Pancreas (tissue), 10 donors: ENCODE results near the gene PPOX. TPM values are rescaled to one million over a fixed set of nuclear protein-coding genes. Genes with fewer than 3 reads are reported as not detected.

Source experiments
- ATAC-seq, 4 donors: fragments of 200-7000 bp; cut with Tn5 transposase; one replicate each; pipeline versions ENCODE4 v1.8.0 to v1.9.1; 2020; ENCODE audit warnings: mild to moderate bottlenecking in 4 of 4, moderate library complexity in 4 of 4
- DNase-seq, 6 donors: peaks; one replicate each; pipeline ENCODE4 v3.0.0-alpha.2; 2020
- FAIRE-seq: peaks from 2 replicates; lab custom pipeline; 2012; peaks lifted over from hg19 to GRCh38; lab: Jason Lieb, UNC
- H3K27ac ChIP-seq, 4 donors: fragments of 200-600 bp; sonication (generic); 1 replicate in 3 of 4; 2 replicates in 1 of 4; pipeline versions ENCODE4 v1.5.0 to v1.8.0; 2020
- H3K27me3 ChIP-seq, 4 donors: fragments of 200-600 bp; one replicate each; pipeline ENCODE4 v1.8.0; 2021
- H3K36me3 ChIP-seq, 3 donors: fragments of 200-600 bp; sonication (generic) in 1 of 3; one replicate each; pipeline versions ENCODE4 v1.5.0 to v1.8.0; 2020 to 2021
- H3K4me1 ChIP-seq, 3 donors: fragments of 200-600 bp; one replicate each; pipeline ENCODE4 v1.8.0; 2021
- H3K4me3 ChIP-seq, 4 donors: fragments of 200-600 bp; sonication (generic) in 2 of 4; one replicate each; pipeline versions ENCODE4 v1.5.0 to v1.8.0; 2020 to 2021
- H3K9me3 ChIP-seq, 4 donors: fragments of 200-600 bp; one replicate each; pipeline ENCODE4 v1.8.0; 2021
- CTCF ChIP-seq, 4 donors: fragments of 200-600 bp; sonication (generic) in 3 of 4; IDR thresholded peaks; one replicate each; pipeline versions ENCODE4 v1.5.0 to v1.8.0; 2021; ENCODE audit warnings: antibody characterized with exemption in 4 of 4
- WGBS, 2 donors: extraction: QIAGEN DNeasy Blood & Tissue Kit; methylation state at CpG; one replicate each; pipeline ENCODE4 v1.1.7; 2013; 5-methylcytosine and 5-hydroxymethylcytosine counted together
- intact Hi-C, 3 donors: fragments of 100-400 bp; cut with DNase I; formaldehyde crosslinking; loops; one replicate each; pipeline versions ENCODE4 v1.11.1 to v1.14.2; 2022
- polyA plus RNA-seq, 2 donors: library from polyadenylated mRNA; stranded (reverse); fragments of 200-250 nt; gene quantifications; one replicate each; pipeline ENCODE4 v1.2.3, GENCODE V29; 2013
- total RNA-seq, 6 donors: library from RNA; stranded (reverse); fragmentation: NEBNext Ultra II Directional in 4 of 6; extraction: Animal tissue kit (Norgen Biotek cat#: 25700) in 4 of 6; gene quantifications; one replicate each; pipeline versions ENCODE4 v1.2.1 to v1.2.4, GENCODE V29; 2021 to 2023
- donor health status: healthy with polysubstance abuse.
- donor health status: DM: no; HTN: no; CAD: no; lungs with moderate emphysema.
- donor health status: DM: no; HTN: no; CAD: no.
- donor health status: control.
- donor health status: control.
- donor health status: Bipolar disorder and iron deficiency.
- donor health status: DM: yes; HTN: yes; CAD: no.
- donor health status: DM: no; HTN: no; CAD: no.
- donor health status: DM: no; HTN: no; CAD: no.
- donor health status: DM: yes; HTN: yes; CAD: no.

PPOX gene
- total and polyA plus RNA-seq, 8 donors, result 7.4 to 56.4 (median 13.1) TPM

DNA sequence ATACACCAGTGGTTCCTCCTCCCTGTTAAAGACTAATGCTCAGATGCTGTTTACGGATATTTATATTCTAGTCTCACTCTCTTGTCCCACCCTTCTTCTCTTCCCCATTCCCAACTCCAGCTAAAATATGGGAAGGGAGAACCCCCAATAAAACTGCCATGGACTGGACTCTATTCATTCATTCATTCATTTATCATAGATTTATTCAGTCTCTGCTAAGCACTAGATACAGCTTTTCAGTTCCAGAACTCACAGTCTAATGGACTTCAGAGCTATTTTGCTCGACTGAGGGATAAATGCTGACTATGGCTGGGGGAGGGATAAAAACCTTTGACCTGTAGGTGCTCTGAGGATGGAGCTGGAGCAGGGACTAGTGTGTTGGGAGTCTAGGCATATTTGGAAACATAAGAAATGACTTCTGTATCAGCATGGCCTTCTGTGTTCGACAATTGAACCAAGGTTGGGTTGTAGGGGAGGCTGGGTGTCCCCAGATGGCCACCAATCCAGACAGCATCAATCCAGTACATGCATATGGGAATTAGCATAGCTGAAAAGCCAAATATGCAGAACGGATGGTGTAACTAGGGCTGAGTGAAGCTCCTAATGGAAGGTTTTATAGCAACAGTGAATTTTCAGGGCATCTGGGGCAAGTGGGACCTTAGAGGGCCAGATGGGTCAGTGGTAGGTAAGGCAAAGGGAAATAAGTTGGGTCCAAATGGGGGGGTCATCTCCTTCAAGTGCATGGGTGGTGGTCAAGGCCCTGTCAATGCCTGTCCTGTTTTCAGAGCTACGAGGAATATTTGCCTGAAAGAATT lies 53.1 kb downstream of the PPOX start:
- DNase-seq (no peak), FAIRE-seq (no peak), ATAC-seq (no peak)
- no peaks in the 10 kb centered on the region for H3K9me3 ChIP-seq
- intact Hi-C loops, result no loop called here
- H3K4me1 ChIP-seq, result no peaks in the 10 kb centered on the region
- 70 to 80% methylated on average over 5 of the region's 5 CpGs for WGBS, 2 donors
- H3K27ac ChIP-seq, result no peak overlapping the region
- TF ChIP-seq CTCF (IDR thresholded peaks at IDR 0.05), result no peak
- no peaks in the 10 kb centered on the region for H3K27me3 ChIP-seq
- peaks cover 0 to 5% (median 0%) of the 10 kb centered on the region in 3 donors for H3K36me3 ChIP-seq
- no peak overlapping the region for H3K4me3 ChIP-seq

GRCh38 chr1:161220002-161220401 lies 53.8 kb downstream of the PPOX start:
- no peak for ATAC-seq
- no peaks in the 10 kb centered on the region for H3K36me3 ChIP-seq
- no peak for TF ChIP-seq CTCF (IDR thresholded peaks at IDR 0.05)
- WGBS, 2 donors, result 59 to 68% methylated on average over 5 of the region's 5 CpGs
- no peak for FAIRE-seq
- no peaks in the 10 kb centered on the region for H3K9me3 ChIP-seq
- H3K27ac ChIP-seq, result no peak overlapping the region
- no peaks in the 10 kb centered on the region for H3K27me3 ChIP-seq
- intact Hi-C loops, result loop anchor here in 1 of 3 donors (10.0 kb wide), 1 partner anchor 155 kb away; no protein-coding TSS in a partner anchor
- no peaks in the 10 kb centered on the region for H3K4me1 ChIP-seq
- H3K4me3 ChIP-seq, result no peak overlapping the region
- DNase-seq, result no peak

Other genes with a start within 250 kb of the PPOX start
- not detected for gene ITLN2, start 211.6 kb upstream of the PPOX start, total RNA-seq
- under 1 TPM in 1 of 2 donors, not detected in 1; 0.19 TPM for gene ITLN2, start 211.6 kb upstream of the PPOX start, polyA plus RNA-seq
- gene F11R, start 145.3 kb upstream of the PPOX start, total RNA-seq, result 10 to 100 TPM; 30.0 to 59.5 (median 38.2) TPM
- 10 to 100 TPM; 22.7 to 23.6 TPM for gene F11R, start 145.3 kb upstream of the PPOX start, polyA plus RNA-seq
- 10 to 100 TPM; 24.8 to 43.8 (median 32.1) TPM for gene TSTD1, start 127.5 kb upstream of the PPOX start, total RNA-seq
- 100 to 1,000 TPM in 1 of 2 donors, 10 to 100 TPM in 1; 69.0 to 131 TPM for gene TSTD1, start 127.5 kb upstream of the PPOX start, polyA plus RNA-seq
- 10 to 100 TPM; 15.8 to 33.2 (median 21.7) TPM for gene USF1, start 120.4 kb upstream of the PPOX start, total RNA-seq
- gene USF1, start 120.4 kb upstream of the PPOX start, polyA plus RNA-seq, result 100 to 1,000 TPM in 1 of 2 donors, 10 to 100 TPM in 1; 89.4 to 118 TPM
- 1 to 10 TPM in 4 of 6 donors, under 1 TPM in 2; 0.43 to 9.1 (median 1.9) TPM for gene ARHGAP30, start 96.5 kb upstream of the PPOX start, total RNA-seq
- 1 to 10 TPM in 1 of 2 donors, under 1 TPM in 1; 0.70 to 2.0 TPM for gene ARHGAP30, start 96.5 kb upstream of the PPOX start, polyA plus RNA-seq
- gene NECTIN4, start 76.9 kb upstream of the PPOX start, total RNA-seq, result 1 to 10 TPM; 1.7 to 9.3 (median 3.5) TPM
- 1 to 10 TPM; 2.1 to 2.7 TPM for gene NECTIN4, start 76.9 kb upstream of the PPOX start, polyA plus RNA-seq
- gene KLHDC9, start 68.1 kb upstream of the PPOX start, total RNA-seq, result 1 to 10 TPM; 3.2 to 7.9 (median 6.2) TPM
- 10 to 100 TPM in 1 of 2 donors, 1 to 10 TPM in 1; 8.6 to 19.3 TPM for gene KLHDC9, start 68.1 kb upstream of the PPOX start, polyA plus RNA-seq
- 10 to 100 TPM in 5 of 6 donors, 1 to 10 TPM in 1; 9.8 to 24.8 (median 18.0) TPM for gene PFDN2, start 48.4 kb upstream of the PPOX start, total RNA-seq
- 10 to 100 TPM; 63.8 to 91.6 TPM for gene PFDN2, start 48.4 kb upstream of the PPOX start, polyA plus RNA-seq
- gene NIT1, start 48.3 kb upstream of the PPOX start, total RNA-seq, result 10 to 100 TPM; 17.9 to 25.1 (median 19.9) TPM
- gene NIT1, start 48.3 kb upstream of the PPOX start, polyA plus RNA-seq, result 10 to 100 TPM; 27.7 to 48.4 TPM
- 10 to 100 TPM; 12.4 to 20.8 (median 15.6) TPM for gene DEDD, start 33.8 kb upstream of the PPOX start, total RNA-seq
- 10 to 100 TPM; 11.1 to 19.7 TPM for gene DEDD, start 33.8 kb upstream of the PPOX start, polyA plus RNA-seq
- 10 to 100 TPM; 59.5 to 80.7 (median 70.4) TPM for gene UFC1, start 12.4 kb upstream of the PPOX start, total RNA-seq
- gene UFC1, start 12.4 kb upstream of the PPOX start, polyA plus RNA-seq, result 100 to 1,000 TPM in 1 of 2 donors, 10 to 100 TPM in 1; 78.4 to 107 TPM
- gene USP21, start 6.9 kb upstream of the PPOX start, total RNA-seq, result 10 to 100 TPM in 3 of 6 donors, 1 to 10 TPM in 3; 7.9 to 18.4 (median 9.5) TPM
- gene USP21, start 6.9 kb upstream of the PPOX start, polyA plus RNA-seq, result 10 to 100 TPM; 21.1 to 25.3 TPM
- gene B4GALT3, start 11.1 kb downstream of the PPOX start, total RNA-seq, result 10 to 100 TPM; 14.8 to 22.0 (median 19.0) TPM
- 10 to 100 TPM; 29.7 to 35.6 TPM for gene B4GALT3, start 11.1 kb downstream of the PPOX start, polyA plus RNA-seq
- 1 to 10 TPM; 2.7 to 6.6 (median 4.8) TPM for gene ADAMTS4, start 32.6 kb downstream of the PPOX start, total RNA-seq
- 1 to 10 TPM; 3.7 to 3.9 TPM for gene ADAMTS4, start 32.6 kb downstream of the PPOX start, polyA plus RNA-seq
- gene NDUFS2, start 35.9 kb downstream of the PPOX start, total RNA-seq, result 10 to 100 TPM; 26.7 to 44.4 (median 31.1) TPM
- 10 to 100 TPM; 29.3 to 56.8 TPM for gene NDUFS2, start 35.9 kb downstream of the PPOX start, polyA plus RNA-seq
- gene FCER1G, start 48.9 kb downstream of the PPOX start, total RNA-seq, result 10 to 100 TPM in 3 of 6 donors, 1 to 10 TPM in 3; 1.3 to 25.0 (median 6.5) TPM
- gene FCER1G, start 48.9 kb downstream of the PPOX start, polyA plus RNA-seq, result 10 to 100 TPM; 12.8 to 16.2 TPM
- 1 to 10 TPM in 1 of 6 donors, not detected in 5; 3.2 TPM for gene APOA2, start 57.2 kb downstream of the PPOX start, total RNA-seq
- not detected for gene APOA2, start 57.2 kb downstream of the PPOX start, polyA plus RNA-seq
- 1 to 10 TPM; 1.4 to 5.6 (median 2.6) TPM for gene TOMM40L, start 59.6 kb downstream of the PPOX start, total RNA-seq
- 1 to 10 TPM; 3.3 to 4.3 TPM for gene TOMM40L, start 59.6 kb downstream of the PPOX start, polyA plus RNA-seq
- not detected for gene NR1I3, start 71.8 kb downstream of the PPOX start, total RNA-seq
- under 1 TPM in 1 of 2 donors, not detected in 1; 0.15 TPM for gene NR1I3, start 71.8 kb downstream of the PPOX start, polyA plus RNA-seq
- gene PCP4L1, start 92.3 kb downstream of the PPOX start, total RNA-seq, result under 1 TPM in 3 of 6 donors, not detected in 3; 0.08 to 0.23 (median 0.13) TPM
- under 1 TPM in 1 of 2 donors, not detected in 1; 0.15 TPM for gene PCP4L1, start 92.3 kb downstream of the PPOX start, polyA plus RNA-seq
- 1 to 10 TPM in 4 of 6 donors, under 1 TPM in 2; 0.51 to 2.1 (median 1.4) TPM for gene MPZ, start 143.5 kb downstream of the PPOX start, total RNA-seq
- 1 to 10 TPM; 1.3 to 2.8 TPM for gene MPZ, start 143.5 kb downstream of the PPOX start, polyA plus RNA-seq
- 10 to 100 TPM; 38.7 to 91.4 (median 58.8) TPM for gene SDHC, start 148.0 kb downstream of the PPOX start, total RNA-seq
- gene SDHC, start 148.0 kb downstream of the PPOX start, polyA plus RNA-seq, result 10 to 100 TPM; 18.2 to 64.6 TPM
- gene CFAP126, start 201.4 kb downstream of the PPOX start, total RNA-seq, result under 1 TPM in 1 of 6 donors, not detected in 5; 0.47 TPM
- gene CFAP126, start 201.4 kb downstream of the PPOX start, polyA plus RNA-seq, result under 1 TPM; 0.34 to 0.87 TPM